NCI-H2029 (cell line): ENCODE measurements around the gene NADSYN1.

Source experiments
- DNase-seq: peaks from one replicate; lab custom pipeline; 2025; lab: John Stamatoyannopoulos, UW

Gene NADSYN1

DNA sequence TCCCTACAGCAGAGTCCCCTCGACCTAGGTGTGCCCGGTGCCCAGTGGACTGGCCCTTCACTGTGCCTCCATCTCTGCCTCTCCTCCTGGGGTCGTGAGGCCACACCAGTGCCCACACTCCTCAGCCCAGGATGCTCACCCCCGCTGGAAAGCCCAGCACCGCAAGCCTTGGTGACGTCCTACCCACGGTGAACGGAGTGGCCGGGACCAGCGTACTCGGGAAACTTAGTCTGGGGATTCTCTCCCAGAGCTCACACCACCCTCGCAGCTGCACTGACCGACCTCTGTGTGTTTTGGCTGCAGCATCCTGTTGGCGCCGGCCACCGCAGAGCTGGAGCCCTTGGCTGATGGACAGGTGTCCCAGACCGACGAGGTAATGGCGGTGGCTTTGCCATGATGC lies 38.5 kb downstream of the NADSYN1 start:
- no peak for DNase-seq

DNA sequence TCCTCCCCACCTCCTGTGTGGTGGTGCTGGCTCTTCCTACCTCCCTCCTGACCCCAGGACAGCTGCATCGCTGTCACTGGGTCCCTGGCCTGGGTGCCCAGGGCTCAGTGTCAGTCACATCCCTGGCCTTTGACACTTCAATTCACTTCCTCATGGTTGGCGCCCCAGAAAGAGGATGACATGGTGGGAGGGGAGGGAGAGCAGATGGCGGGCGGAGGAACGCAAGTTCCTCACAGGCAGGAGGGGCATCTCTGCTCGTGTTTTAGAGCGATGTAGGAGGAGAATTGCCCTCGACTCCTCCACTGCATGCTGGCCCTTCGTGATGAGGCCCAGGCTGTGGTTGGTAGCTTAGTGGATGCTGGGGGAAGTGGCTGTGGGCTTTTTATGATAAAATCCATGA lies 38.9 kb downstream of the NADSYN1 start:
- DNase-seq, result no peak

DNA sequence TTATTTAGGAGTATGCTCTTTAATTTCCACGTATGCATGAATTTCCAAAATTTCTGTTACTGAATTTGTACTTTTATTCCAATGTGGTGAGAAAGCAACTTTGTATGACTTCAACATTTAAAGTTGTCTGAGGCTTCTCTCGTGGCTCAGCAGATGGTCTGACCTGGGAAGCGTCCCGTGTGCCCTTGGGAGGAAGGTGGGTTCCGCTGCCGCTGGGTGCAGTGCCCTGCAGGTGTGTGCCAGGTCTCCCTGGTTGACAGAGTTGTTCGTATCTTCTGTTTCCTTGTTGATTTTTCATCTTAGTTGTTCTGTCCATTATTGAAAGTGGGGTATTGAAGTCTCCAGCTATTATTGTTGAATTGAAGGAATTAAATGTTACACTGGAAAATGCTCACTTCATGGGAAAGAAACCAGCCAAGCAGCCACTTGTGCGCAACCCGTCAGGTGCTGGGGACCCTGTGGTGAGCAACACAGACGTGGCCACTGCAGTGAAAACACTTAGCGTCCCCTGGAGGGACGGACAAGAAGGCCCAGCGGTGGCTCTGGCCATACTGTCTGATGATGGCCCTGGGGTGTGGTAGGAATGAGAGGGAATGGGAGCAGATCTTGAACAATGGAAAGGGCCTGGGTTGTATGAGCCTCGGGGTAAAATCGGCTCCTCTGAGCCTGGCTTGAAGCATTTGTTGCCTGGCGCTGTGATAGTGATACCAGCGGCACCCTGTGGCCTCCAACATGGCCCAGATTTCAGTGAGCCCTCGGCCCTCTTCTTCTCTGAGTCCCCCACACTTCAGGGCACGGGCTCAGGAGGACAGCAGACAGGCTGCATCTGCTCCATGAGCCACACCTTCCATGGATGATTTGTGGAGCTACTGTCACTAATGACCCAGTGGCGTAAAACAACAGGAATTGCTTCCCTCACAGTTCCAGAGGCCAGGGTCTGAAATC lies 42.6 kb downstream of the NADSYN1 start:
- no peak for DNase-seq

- DNase-seq, result no peak
These were observed 43.4 kb downstream of the NADSYN1 start for GRCh38 chr11:71496421-71496820.

- DNase-seq, result no peak
These were observed 45.1 kb downstream of the NADSYN1 start for GRCh38 chr11:71498091-71498490.

DNA sequence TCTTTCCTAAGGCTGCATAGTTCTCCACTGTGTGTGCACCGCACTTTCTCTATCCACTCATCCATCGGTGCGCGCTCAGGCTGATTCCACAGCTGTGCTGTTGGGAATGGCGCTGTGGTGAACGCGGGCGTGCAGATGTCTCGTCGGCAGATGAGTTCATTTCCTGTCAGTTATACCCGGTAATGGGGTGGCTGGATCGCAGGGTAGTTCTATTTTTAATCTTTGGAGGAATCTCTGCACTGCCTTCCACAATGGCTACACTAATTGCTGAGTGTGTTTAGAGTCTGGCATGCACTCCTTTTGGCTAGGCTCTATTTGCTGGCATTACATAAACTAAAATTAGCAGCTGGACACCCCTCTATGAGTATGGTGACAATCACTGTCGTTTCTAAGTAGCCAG lies 46.1 kb downstream of the NADSYN1 start:
- DNase-seq, result no peak

GRCh38 chr11:71499546-71499945 lies 46.5 kb downstream of the NADSYN1 start:
- DNase-seq, result no peak

DNA sequence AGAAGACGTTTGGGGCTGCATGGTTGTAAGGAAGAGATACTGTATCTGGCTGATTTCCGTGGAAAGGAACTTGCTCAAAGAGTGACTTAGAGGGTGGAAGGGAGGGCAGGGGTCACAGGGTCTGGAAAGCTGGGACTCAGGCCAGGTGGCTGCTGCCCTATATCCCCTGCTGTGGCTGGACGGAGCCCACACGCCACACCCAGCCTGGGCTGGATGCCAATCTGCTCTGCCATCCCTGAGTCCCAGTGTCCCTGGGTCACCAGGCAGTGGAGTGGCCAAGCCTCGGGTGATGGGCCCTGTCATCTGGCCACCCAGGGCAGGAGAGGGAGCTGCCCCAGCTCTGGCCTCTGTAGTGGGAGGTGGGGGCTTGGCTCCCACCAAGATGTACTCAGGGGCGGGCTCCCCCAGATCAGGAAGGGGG lies 47.6 kb downstream of the NADSYN1 start:
- no peak for DNase-seq

DNA sequence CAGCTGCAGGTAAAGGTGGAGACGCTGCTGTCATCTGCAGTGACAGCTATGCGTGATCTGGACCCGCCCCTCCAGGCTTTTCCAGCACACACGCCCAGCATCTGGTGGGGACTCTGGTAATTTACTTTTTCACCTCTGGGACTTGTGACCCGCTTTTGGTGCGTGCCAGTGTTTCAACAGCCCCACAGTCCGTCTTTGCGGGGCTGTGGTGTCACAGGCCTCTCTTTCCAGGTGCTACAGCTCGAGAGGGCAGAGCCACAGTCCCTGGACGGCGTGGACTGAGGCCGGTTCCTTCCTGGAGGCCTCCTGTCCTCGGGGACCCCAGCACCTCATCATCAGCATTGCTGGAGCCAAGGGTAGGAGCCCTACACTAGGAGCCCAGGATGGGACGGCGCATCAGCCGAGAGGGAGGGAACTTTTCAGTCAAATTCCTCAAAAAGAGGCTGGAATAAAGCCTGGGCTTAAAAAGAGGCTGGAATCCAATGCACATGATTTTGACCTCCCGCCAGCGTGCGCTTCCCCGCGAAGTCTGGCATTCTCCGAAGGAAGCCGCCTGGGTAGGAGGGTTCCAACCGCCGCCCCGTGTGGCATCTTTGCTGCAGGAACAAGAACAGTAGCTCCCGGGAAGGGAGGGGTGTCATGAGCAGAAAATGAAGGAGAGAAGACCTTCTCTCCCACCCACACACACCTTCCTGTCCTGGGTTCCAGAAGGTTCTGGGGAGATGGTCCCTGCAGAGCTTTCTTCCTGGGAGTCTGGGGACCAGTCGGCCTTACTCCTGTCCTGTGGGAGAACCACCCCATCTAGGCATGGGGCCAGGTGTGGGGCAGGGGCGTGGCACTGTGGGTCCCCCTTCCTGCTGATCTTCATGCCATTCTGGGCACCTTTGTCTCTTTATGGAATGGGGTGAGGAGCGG lies 48.3 kb downstream of the NADSYN1 start:
- DNase-seq, result no peak

- no peak for DNase-seq
These were observed 49.0 kb downstream of the NADSYN1 start for GRCh38 chr11:71502026-71502425.

GRCh38 chr11:71502871-71503435 lies 50.0 kb downstream of the NADSYN1 start:
- no peak for DNase-seq

- no peak for DNase-seq
These were observed 51.5 kb downstream of the NADSYN1 start for GRCh38 chr11:71504531-71504930.

DNA sequence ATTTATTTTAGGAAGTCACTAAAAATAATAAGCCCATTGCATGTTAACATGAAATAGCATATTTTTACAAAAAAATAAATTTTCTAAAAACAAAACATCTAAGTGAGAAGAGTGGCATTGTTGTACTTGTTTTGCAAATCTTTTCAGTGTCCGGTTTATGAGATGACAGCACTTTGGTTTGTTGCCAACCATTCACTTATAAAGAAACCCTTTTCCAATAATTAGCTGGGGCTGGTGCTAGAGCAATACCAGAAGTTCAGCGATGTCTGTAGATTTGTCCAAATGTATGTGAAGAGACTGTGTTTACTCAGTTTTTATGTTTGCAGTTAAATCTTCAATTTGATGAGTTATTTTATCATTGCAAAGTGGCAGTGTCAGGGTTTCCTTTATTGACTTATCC lies 52.0 kb downstream of the NADSYN1 start:
- DNase-seq, result no peak

- no peak for DNase-seq
These were observed 52.8 kb downstream of the NADSYN1 start for GRCh38 chr11:71505781-71506180.

DNA sequence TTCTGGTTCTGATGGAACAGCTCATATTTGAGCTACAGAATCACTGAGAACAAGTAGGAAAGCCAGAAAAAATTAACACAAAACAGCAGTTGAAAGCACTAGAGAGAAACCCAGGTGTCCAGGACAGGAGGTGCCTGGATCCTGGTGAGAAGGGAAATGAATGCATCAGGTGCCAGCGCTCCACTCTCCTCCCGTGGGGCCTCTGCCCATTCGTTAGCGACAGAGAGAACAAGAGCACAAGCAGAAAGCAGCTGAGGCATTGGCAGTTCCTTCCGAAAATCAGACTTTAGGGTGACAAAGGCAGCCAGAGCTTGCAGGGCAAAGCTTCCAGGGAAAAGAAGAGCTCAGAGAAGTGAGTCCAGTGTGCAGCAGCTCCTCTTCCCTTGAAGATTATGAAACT lies 54.1 kb downstream of the NADSYN1 start:
- DNase-seq, result no peak

DNA sequence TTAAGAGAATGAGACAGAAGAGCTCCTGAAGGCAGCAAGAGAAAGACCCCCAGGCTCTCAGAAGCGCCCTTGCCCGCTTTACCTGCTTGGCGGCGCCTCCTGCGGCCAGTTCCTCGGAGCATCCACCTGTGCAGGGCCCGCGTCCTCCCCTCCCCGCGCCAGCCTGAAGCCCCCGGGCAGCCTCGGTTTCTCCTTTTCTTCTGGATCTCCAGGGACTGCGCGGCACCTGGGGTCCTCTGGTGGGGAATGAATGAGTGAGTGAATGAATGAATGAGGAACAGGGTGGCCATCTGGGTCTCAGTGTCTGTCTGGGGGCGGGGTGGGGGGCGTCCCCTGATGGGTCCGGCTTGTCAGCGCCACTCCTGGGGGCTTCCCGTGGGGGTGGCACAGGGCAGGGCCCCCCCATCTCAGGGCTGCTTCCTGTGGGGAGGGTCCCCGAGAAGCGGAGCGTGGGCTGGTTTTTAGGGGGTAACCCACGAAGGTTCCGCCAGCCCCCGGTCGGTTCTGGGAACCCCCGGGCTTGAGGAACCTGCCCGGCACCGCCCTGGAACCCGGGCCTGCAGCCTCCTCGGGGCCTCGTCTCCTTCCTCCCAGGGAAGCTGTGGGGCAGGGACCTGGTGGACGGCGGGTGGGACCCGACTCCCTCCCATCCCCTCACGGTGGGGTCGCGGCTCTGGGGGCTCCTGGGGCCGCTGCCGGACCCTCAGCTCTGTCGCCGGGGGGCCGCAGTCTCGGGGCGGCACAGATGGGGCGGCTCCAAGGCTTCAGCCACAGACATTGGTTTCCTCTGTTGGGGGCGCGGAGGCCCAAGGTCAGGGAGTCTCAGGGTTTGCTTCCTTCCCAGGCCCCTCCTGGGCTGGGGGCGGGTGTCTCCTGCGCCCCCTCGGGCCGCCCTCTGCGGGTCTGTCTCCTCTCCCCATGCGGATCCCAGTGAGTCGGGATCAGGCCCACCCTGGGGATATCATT lies 65.8 kb downstream of the NADSYN1 start:
- no peak for DNase-seq

- no peak for DNase-seq
These were observed 66.5 kb downstream of the NADSYN1 start for GRCh38 chr11:71519546-71519945.

GRCh38 chr11:71525188-71525937 lies 72.4 kb downstream of the NADSYN1 start:
- no peak for DNase-seq

DNA sequence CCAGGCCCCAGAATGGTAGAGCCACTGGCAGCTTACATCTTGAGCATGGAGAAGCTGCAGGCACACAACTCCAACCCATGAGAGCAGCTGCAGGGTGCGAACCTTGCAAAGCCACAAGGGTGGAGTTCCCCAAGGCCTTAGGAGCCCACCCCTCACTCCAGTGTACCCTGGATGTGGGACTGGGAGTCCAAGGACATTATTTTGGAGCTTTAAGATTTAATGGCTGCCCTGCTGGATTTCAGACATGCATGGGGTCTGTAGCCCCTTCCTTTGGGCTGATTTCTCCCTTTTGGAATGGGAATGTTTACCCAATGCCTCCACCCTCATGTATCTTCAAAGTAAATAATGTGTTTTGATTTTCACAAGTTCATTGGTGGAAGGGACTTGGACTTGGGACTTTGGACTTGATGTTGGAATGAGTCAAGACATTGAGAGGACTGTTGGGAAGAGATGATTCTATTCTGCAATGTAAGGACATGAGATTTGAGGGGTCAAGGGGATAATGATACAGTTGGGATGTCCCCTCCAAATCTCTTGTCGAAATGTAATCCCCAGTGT lies 73.0 kb downstream of the NADSYN1 start:
- no peak for DNase-seq
